Measurements from ENCODE around the gene ADAM33.

GRCh38 chr20:3685341-3685740, 3.5 kb upstream of the ADAM33 start:
- no peak for TF ChIP-seq EZH2 (IDR thresholded peaks at IDR 0.05)
- no peak for TF ChIP-seq EZH2phosphoT487 (IDR thresholded peaks at IDR 0.05)
